GM18870 (cell line): Measurements from ENCODE around the gene SMC6.

Source experiments
- ATAC-seq: cut with Tn5 transposase; IDR thresholded peaks from one replicate; pipeline ENCODE4 v1.9.1; 2021; ENCODE audit warnings: moderate library complexity; ENCODE audit not compliant: unreplicated experiment

SMC6 gene

DNA sequence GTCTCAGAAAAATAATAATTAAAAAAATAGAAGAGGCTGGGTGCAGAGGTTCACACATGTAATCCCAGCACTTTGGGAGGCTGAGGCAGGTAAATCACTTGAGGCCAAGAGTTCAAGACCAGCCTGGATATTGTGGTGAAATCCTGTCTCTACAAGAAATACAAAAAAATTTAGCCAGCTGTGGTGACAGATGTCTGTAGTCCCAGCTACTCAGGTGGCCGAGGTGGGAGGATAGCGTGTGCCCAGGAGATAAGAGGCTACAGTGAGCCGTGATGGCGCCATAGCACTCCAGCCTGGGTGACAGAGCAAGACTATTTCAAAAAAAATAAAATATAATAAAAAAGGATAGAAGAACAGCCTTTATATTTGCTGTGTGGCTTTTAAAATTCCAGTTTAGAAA lies 35.9 kb downstream of the SMC6 start:
- ATAC-seq = no peak

DNA sequence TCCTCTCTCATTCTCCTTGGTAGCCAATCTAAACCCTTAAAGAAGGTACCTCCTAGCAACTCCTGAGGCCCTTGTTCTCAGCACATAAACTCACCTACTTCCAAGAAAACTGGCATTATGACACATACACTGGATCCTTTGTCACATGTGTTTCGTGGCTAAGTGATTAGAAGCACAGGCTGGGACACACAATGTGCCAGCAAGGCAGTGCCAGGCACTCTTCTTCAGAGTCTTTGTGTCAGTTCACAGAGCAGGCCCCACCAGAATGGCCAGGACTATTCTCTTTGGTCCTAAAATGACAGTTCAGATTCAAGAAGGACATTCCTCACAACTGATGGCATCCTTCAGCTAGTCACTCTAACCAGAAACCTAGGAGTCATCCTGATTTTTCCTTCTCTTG lies 40.3 kb downstream of the SMC6 start:
- ATAC-seq = no peak

DNA sequence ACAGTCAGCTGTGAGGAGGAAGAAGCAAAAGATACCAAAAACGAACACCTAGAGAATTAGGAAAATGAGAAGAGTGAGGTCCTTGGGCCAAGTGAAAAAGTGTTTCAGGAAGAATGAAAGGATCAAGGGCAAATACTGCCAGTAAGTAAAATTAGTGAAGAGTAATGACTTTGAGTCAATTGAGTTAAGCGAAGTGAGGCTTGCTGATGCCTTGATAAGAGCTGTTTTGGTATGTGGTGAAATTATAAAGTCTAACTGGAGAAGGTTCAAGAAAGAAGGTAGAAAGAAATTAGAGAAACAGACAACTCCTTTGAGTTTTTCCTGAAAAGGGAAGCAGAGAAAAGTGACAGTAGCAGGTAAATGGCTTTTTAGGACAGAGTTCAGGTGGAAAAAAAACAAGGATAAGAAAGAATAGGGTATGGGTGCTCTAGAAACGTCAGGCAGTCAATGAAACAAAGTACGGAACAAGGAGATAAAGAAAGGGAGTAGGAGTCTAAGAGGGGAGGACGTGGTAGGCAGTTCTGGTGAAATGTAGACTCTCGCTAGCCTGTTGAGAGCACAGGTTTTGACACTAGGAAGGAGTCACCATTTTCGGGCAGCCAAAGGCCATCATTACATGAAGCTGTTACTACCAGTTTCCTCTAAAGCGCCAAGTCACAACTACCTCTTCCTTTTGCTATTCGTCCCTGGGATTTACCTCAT lies 42.9 kb downstream of the SMC6 start:
- no peak for ATAC-seq

DNA sequence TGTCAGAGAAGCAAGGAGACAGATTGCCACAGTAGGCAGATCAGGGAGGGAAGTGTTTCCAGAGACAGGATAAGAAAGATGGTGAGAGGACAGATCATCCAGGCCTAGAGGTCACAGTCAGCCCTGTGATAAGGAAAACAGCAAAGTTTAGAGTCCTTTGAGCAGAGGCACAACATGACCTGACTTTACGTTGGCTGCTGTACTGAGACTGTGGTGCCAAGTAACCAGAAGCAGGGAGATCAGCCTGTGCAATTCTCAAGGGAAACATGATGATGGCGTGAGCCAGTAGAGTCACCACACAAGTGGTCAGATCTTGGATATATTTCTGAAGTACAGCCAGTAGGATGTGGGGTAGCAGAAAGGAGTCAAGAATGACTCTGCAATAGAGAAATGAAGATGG lies 43.7 kb downstream of the SMC6 start:
- ATAC-seq = no peak

DNA sequence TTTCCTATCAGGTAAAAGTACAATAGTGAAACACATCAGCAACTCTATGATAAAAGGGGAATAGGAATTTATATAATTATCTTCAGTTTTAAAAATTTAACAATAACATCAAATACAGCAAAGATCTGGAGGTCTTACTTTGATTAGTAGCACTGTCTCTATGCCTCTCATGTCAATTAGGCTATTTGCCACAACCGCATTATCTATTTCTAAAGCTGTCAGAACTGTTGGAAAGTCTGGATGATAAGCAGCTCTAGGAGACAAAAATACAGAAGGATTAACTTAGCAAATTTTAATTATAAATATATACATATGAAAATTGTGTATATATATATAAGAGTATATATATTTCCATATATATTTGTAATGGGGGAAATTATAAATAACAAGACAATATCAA lies 45.1 kb downstream of the SMC6 start:
- ATAC-seq = no peak

DNA sequence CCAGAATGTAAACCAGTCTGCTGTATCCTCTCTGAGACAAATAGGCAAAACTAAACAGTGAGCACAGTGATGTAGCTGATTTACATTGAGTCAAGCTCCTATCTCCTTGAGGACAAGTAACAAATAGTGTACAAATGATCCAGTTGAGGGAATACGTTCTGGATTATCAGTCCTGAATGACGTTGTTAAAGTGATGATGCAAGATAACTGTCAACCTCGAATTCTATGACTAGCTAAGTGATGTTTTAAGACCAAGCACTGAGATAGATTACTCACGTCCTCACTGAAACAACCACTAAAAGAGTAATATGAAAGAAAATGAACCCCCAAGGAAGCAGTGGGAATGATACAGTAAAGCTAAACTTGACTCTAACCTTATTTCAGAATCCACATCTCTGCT lies 46.8 kb downstream of the SMC6 start:
- ATAC-seq = no peak

DNA sequence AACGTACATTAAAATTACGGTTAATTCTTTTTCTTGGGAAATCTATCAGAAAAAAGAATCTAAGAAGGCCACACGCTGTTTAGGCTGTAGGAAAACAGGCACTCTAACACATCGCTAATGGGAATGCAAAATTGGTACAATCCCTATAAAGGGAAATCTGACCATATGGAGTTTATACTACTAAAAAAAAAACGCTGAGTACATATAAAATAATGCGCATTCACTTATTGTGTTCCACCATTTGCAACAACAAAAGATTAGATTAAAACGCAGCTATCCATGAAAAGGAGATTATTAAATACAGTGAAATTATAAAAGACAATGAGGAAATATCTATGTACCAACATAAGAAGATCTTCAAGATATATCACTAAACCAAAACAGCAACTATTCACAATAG lies 62.8 kb downstream of the SMC6 start:
- ATAC-seq = no peak

DNA sequence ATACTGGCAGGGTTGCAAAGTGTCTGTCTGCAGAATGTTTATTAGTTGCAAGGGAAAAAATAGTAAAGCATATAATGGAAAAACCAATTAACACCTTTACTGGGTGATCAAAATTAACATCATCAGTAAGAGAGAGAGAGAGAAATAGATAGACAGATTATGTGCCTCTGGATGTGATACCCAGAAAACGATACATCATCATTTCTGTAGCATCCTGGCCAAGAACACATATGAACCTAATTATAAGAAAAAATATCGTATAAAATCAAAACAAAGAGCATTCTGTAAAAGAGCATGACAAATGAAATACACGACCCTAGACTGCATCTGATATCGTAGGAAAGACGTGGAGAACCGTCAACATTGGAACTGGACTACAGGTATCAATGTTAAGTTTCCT lies 64.6 kb downstream of the SMC6 start:
- ATAC-seq = no peak

DNA sequence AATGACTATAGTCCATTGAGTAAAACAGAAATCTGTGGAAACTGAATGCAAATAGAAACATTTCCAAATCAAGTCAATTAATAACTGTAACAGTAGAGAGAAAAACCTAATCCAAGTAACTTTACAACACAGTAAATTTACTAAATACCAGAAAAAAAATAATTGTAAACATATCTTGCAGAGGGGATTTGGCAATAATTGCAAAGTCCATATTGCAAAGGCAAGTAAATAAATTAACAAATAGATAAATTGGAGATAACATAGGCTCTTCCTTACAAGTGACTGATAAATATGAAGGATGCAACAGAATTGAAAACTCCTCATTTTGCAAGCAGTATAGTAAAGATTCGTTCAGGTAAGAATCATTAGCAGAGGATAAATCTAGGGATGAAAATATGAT lies 65.0 kb downstream of the SMC6 start:
- no peak for ATAC-seq

DNA sequence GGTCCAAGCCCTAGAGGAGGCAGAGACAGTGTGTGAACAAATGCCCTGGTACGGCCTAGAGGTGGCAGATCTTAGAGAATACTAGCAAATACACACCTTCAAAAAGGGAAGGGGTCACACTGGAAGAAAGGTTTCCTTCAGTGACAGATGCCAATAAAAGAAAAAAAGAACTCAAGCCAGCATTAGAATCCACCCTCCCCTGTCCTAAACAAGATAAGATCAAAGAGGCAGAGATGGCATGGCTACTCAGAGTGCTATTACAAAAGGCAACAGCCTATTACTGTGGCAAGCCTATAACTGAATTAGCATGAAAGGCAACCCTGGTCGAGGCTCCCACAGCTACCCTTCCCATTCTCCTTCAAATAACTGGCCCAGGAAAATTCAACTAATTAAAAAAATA lies 69.6 kb downstream of the SMC6 start:
- no peak for ATAC-seq

DNA sequence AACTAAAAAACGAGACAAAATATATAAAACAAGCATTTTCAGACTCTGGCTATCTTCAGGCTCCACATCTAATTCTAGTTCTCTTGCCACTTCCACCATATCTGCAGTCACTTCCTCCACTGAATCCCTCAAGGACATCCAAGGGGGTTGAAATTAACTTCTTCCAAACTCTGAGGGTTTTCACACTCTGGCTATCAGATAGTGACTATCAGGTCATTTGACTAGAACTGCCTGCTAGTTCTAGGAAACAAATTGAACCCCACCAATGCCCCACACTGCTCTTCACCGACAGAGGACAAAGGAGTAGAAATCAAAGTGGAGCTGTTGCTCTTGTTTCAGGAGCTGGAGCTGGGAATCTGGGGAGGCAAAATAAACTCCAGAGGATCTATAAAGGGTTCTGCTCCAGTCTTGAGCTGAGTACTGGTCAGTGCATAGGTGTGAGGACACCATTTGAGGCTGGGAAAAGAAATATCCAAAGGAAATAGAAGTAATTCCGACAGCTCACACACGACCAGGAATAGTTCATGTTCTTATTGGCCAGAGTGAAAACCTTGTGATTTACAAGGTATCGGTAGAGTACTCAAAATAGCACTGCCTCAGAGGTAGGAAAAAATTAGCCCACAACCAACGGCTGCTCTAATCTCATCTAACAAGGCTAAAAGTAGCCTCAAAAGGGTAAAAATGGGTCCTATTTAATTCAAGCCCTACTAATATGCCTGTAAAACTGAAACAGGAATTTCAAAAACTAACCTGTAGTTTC lies 71.3 kb downstream of the SMC6 start:
- no peak for ATAC-seq

DNA sequence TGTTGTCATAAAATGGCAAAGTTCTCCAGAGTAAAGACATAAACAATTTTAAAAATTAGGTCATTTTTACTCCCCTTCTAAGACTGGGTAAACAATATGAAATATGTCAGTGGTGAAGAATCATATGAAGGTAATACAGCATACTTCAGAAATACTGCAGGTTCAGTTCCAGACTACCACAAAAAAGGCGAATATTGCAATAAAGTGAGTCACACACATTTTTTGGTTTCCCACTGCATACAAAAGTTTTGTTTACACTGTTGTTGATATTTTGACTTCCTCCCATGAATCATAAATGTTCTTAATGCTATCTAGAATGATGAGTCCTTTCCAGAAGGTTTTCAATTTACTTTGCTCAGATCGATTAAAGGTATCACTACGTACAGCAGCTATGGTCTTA lies 73.5 kb downstream of the SMC6 start:
- ATAC-seq = no peak

DNA sequence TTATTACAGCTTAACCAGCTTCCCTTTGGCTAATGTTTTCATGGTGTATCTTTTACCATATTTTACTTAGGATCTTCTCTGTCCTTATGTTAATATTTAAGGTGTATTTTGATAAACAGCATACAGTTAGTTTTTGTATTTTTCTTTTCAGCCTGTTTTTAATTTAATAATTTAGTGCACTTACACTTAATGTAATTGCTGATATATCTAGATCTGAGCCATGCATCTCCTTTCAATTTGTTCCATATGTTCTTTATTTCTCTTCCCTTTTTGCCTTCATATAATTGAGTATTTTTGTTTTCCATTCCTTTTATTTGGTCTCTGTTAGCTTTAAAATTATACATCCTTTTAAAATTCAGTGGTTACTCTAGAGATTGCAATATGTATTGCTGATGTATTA lies 78.8 kb downstream of the SMC6 start:
- no peak for ATAC-seq

DNA sequence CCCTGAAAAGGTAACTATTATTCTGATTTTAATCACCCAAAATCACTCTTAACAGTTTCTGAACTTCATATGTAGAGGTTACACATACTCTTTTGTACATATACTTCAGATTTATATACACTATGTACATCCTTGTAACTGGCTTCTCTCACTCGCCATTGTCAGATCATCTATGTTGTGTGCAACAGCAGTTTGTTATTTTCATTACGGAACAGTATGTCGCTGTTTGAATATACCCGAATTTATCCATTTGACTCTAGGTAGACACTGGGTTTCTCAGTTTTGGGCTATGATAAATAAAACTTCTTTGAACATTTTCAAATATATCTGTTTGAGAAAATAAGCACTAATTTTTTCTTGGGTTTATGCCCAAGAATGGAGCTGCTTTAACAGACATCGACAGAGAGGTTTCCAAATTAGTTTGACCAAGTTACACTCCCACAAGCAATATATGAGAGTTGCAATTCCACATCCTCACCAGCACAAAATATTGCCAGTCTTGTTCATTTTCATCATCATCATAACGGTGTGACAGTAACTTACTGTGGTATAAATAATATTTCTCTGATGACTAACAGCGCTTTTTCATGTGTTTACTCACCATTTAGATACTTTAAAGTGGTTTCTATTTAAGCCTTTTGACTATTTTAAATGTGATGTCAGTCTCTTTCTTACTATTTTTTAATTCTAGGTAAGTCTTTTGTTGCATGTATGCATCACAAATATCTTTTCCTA lies 80.9 kb downstream of the SMC6 start:
- no peak for ATAC-seq

DNA sequence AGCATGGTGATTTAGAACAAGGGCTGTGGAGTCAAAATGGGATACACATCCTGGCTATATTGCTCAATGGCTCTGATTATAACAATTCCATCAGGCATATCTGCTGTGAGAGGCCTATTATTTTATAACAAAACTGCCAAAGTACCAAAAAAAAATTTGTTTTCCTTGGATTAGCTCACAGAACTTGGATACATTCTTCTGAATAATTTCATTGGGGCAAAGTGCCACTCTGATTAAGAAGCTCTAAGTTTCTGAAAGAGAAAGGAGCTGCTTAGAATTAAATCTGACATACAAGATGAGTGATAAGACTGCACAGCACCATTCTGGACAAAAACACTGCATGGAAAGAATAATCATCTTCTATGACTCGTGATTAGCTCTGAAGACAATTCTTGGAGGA lies 85.7 kb downstream of the SMC6 start:
- no peak for ATAC-seq

DNA sequence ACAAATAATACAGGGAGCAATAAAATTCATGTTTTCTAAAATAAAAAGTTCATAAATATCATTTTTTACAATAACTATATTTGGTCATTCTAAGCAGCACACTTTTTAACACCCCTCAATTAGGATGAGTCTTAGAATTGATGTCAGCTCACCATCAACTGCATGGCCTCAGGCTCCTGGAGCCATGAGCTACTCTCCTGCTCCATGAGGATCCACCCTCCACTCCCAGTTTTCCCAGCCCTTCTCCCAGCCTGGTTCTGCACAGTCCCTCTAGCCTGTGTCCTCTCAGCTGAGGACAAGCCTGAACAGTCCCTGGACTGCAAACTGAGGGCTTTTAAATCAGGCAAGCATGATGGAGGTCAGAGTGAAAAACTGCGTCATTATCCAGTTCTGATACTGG lies 89.1 kb downstream of the SMC6 start:
- no peak for ATAC-seq

DNA sequence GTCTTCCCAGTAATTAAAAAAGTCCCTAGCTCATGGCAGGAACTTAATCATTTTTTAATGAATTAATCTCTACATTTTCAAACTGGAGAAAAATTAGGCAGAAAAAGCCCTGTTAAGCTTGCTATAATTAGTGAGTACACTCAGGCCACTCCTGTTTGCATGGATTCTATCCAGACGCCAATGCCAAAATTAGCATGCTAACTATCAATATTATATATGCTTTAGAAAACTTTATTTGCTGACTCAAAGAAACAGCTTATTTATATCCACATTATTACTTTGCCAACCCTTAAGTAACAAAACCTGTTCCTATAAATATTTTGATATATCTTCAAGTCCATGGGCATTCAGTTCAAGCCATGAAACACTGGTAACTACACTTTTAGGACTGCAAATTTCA lies 90.9 kb downstream of the SMC6 start:
- ATAC-seq = no peak

DNA sequence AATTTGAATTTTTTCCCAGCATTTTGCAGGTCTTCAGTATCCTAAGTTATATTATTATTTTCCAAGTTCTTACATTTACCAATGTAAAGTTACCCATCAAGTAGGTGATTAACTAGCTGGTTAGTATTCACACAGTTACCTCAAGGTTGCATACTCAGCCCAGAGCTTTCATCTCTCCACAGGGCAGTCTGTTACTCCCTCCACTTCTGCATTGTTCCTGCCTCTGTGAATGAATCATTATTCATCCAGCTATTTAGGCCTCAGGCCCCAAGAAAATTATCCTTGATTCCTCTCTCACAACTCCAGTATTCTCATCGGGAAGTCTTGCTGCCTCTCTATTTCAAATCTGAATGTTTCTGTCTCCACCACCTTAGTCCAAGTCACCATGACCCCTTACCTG lies 92.2 kb downstream of the SMC6 start:
- no peak for ATAC-seq

DNA sequence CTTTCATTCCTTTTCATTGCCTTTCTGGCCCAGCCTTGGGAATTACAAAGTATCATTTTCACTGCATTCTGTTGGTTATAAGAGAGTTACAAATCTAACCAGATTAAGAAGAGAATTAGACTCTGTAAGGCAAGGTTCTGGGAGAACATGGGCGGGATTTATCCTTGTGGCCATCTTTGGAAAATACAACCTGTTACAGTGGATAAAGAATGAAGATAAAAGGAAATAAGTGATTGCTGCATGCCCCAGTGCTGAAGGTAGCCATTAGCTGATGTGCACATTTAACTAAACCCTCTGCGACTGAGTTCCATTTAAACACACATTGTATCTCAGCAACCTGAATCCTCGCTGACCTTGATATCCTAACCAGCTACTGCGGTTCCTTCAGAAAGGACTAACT lies 93.4 kb downstream of the SMC6 start:
- no peak for ATAC-seq

DNA sequence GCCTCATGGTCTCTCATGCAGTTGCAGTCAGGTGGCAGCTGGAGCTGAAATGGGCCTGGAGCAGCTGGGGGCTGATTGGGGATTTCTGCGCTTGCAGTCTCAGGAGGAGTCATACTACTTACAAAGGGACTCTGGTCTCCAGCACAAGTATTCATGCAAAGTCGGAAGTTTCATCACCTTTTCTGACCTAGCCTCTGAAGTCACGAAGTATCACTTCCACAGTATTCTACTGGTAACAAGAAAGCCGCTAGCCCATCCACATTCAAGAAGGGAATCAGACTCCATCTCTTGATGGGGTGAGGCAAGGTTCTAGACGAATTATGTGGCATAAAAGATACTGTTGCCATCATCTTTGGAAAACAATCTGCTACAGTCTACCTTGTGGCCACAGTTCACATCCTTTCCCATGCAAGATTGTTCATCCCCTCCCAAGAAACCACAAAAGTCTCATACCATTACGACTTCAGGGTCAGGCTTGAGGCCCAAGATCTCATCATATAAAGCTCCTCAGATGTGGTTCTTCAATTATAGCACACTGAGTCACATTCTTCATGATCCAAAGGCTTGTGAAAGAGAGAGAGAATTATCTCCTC lies 95.3 kb downstream of the SMC6 start:
- peak; percentile 71 for ATAC-seq

DNA sequence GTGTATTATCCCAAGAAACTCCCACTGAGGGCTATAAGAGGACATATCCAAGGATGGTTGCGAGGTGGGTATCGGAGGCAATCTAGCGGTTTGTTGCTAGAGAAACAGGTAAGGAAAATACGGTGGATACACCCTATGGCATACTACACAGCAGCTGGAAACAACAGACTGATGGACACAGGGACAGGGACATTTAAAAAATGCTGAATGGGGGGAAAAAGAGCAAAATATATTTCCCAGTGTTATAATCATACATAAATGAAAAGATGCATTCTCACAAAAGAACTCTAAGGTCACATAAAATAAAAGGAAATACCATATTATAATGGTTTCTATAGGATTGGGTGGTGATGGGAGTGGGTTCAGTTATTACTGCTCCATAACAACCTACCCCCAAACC lies 95.9 kb downstream of the SMC6 start:
- ATAC-seq = peak; percentile 1
